ENCODE data around the gene FAM135A. TPM values are rescaled to one million over a fixed set of nuclear protein-coding genes. Genes with fewer than 3 reads are reported as not detected.

The FAM135A gene
- total and polyA plus RNA-seq, 9 of the 15 experiments (the other 6 are each of a cell fraction or from before 2014, with no cell fraction given): 7.4 to 32.9 (median 19.2) TPM

DNA sequence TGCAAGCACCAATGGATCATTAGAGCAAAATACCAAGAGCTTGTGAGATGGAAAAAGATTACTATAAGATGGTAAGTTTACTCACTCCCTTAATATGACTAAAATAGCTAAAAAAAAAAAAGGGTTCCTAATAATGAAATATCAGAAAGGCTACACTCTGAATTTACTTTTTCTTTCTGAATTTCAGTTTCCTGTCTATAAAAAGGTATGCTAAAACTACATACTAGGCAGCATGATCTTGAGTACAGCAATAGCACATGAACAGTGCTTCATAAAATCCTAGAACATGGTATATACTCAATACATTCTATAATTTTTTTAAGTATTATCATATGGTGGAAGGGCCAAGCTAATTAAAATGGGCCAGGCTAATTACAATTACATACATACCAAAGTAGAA lies 24.0 kb upstream of the FAM135A start:
- H3K4me3 ChIP-seq: no peak overlapping the region
- peaks cover 2% of the 10 kb centered on the region; the same call in 1 of the 2 replicates for H3K9me3 ChIP-seq (replicated peaks; ENCODE audit: control insufficient read depth, insufficient read depth, low read depth, low read length)
- in situ Hi-C loops (cut with MboI) (no loop called here), intact Hi-C loops (cut with micrococcal nuclease) (no loop called here)
- ChIA-PET CTCF (ENCODE audit: low intra/inter-chr PET ratio) (no interaction called here), POLR2A (interaction anchor here (1.6 to 2.2 kb wide), 4 partner anchors 8 to 12 kb away, joined by 5 to 9 read pairs (median 6); no protein-coding TSS in a partner anchor)
- H3K9me1 ChIP-seq (ENCODE audit: control insufficient read depth, insufficient read depth, low read length): no peaks in the 10 kb centered on the region
- H3K79me2 ChIP-seq (ENCODE audit: control insufficient read depth, insufficient read depth, low read length): no peaks in the 10 kb centered on the region
- FAIRE-seq (no peak), DNase-seq (ENCODE audit: extremely low read depth in 1 of 4, low spot score in 3 of 4) (no peak), ATAC-seq (peak; percentile 6; the same call in 1 of the 3 replicates)
- H3K4me1 ChIP-seq (replicated peaks in 1 of 2; ENCODE audit: control insufficient read depth in 2 of 2, insufficient read depth in 2 of 2, low read length in 2 of 2): peaks cover 2 to 25% of the 10 kb centered on the region in 2 experiments; a peak in 2 of 5 replicates
- 0 out of 2 replicates have a peak overlapping the region, but pooled peaks have one; percentile 15 for H3K4me2 ChIP-seq (ENCODE audit: insufficient read depth, low read length)
- H3K36me3 ChIP-seq (ENCODE audit: control insufficient read depth, insufficient read depth, low read length): no peaks in the 10 kb centered on the region
- no peak overlapping the region for H3K27ac ChIP-seq (ENCODE audit: extremely low read depth, low read depth, low read length)
- H2AFZ ChIP-seq (ENCODE audit: low read depth, low read length): peak overlapping the region; percentile 93
- no peak overlapping the region; a peak in 1 of 4 replicates for H3K9ac ChIP-seq (ENCODE audit: insufficient read depth in 1 of 2, low read depth in 2 of 2, low read length in 2 of 2)
- no peaks in the 10 kb centered on the region for H3K27me3 ChIP-seq (ENCODE audit: control insufficient read depth in 2 of 2, insufficient read depth in 2 of 2, low read length in 2 of 2)
- no TSS peak for BruUV-seq (replicated peaks)
- TF ChIP-seq OTX1 (CRISPR knock-in tag; IDR thresholded peaks at IDR 0.05): no peak
- no peak for TF ChIP-seq SMAD4 (CRISPR knock-in tag; conservative IDR thresholded peaks at IDR 0.05)
- TF ChIP-seq, protein P1, sequence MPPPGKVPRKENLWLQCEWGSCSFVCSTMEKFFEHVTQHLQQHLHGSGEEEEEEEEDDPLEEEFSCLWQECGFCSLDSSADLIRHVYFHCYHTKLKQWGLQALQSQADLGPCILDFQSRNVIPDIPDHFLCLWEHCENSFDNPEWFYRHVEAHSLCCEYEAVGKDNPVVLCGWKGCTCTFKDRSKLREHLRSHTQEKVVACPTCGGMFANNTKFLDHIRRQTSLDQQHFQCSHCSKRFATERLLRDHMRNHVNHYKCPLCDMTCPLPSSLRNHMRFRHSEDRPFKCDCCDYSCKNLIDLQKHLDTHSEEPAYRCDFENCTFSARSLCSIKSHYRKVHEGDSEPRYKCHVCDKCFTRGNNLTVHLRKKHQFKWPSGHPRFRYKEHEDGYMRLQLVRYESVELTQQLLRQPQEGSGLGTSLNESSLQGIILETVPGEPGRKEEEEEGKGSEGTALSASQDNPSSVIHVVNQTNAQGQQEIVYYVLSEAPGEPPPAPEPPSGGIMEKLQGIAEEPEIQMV (tag; conservative IDR thresholded peaks at IDR 0.05; ENCODE audit: low read depth): no peak
- no peak for TF ChIP-seq NUFIP1 (IDR thresholded peaks at IDR 0.05; ENCODE audit: partially characterized antibody)
- TF ChIP-seq JUNB (CRISPR knock-in tag; conservative IDR thresholded peaks at IDR 0.05): no peak
- TF ChIP-seq NR4A1 (CRISPR knock-in tag; IDR thresholded peaks at IDR 0.05): no peak
- no peak for TF ChIP-seq NR4A1 (tag; IDR thresholded peaks at IDR 0.05)
- TF ChIP-seq EHMT2 (IDR thresholded peaks at IDR 0.05): no peak
- TF ChIP-seq, protein P2, sequence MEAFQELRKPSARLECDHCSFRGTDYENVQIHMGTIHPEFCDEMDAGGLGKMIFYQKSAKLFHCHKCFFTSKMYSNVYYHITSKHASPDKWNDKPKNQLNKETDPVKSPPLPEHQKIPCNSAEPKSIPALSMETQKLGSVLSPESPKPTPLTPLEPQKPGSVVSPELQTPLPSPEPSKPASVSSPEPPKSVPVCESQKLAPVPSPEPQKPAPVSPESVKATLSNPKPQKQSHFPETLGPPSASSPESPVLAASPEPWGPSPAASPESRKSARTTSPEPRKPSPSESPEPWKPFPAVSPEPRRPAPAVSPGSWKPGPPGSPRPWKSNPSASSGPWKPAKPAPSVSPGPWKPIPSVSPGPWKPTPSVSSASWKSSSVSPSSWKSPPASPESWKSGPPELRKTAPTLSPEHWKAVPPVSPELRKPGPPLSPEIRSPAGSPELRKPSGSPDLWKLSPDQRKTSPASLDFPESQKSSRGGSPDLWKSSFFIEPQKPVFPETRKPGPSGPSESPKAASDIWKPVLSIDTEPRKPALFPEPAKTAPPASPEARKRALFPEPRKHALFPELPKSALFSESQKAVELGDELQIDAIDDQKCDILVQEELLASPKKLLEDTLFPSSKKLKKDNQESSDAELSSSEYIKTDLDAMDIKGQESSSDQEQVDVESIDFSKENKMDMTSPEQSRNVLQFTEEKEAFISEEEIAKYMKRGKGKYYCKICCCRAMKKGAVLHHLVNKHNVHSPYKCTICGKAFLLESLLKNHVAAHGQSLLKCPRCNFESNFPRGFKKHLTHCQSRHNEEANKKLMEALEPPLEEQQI (IDR thresholded peaks at IDR 0.05): no peak
- H4K20me1 ChIP-seq (replicated peaks; ENCODE audit: control insufficient read depth, insufficient read depth, low read length): no peaks in the 10 kb centered on the region
